Thyroid gland (tissue), 4 donors: ENCODE measurements around the gene COA7. TPM values are rescaled to one million over a fixed set of nuclear protein-coding genes. Genes with fewer than 3 reads are reported as not detected.

Source experiments
- DNase-seq, 2 donors: peaks; one replicate each; pipeline ENCODE4 v3.0.0-alpha.2; 2019
- H3K27ac ChIP-seq, 3 donors: fragments of 200-600 bp; sonication (generic); 1 replicate in 2 of 3; 2 replicates in 1 of 3; pipeline ENCODE4 v1.5.1; 2016 to 2019; ENCODE audit warnings: mild to moderate bottlenecking in 1 of 3, moderate library complexity in 1 of 3
- H3K27me3 ChIP-seq: fragments of 200-600 bp; sonication (generic); one replicate; pipeline ENCODE4 v1.5.1; 2019
- H3K36me3 ChIP-seq, 2 donors: fragments of 200-600 bp; sonication (generic); one replicate each; pipeline ENCODE4 v1.5.1; 2016 to 2019
- H3K4me1 ChIP-seq, 2 donors: fragments of 200-600 bp; sonication (generic); one replicate each; pipeline ENCODE4 v1.5.1; 2017 to 2019
- H3K4me3 ChIP-seq, 3 donors: fragments of 200-600 bp; sonication (generic); replicated peaks in 1 of 3; 1 replicate in 2 of 3; 2 replicates in 1 of 3; pipeline ENCODE4 v1.5.1; 2016; ENCODE audit warnings: mild to moderate bottlenecking in 1 of 3
- H3K9me3 ChIP-seq: fragments of 200-600 bp; sonication (generic); one replicate; pipeline ENCODE4 v1.5.1; 2017
- POLR2A ChIP-seq, 2 donors: fragments of 450-650 bp; IDR thresholded peaks; one replicate each; pipeline ENCODE4 v1.6.1; 2017; ENCODE audit warnings: antibody characterized with exemption in 2 of 2, mild to moderate bottlenecking in 2 of 2, moderate library complexity in 1 of 2
- WGBS, 2 donors: methylation state at CpG; one replicate each; pipeline ENCODE4 v1.1.5; 2017; 5-methylcytosine and 5-hydroxymethylcytosine counted together
- intact Hi-C: fragments of 100-400 bp; cut with DNase I; formaldehyde crosslinking; loops from one replicate; pipeline ENCODE4 v1.15.1; 2023
- small RNA-seq: library from RNA; depleted of rRNA; stranded (forward); fragments of <200 nt; gene quantifications from one replicate; pipeline ENCODE3, GENCODE V24; 2016
- total RNA-seq, 4 donors: library from RNA; depleted of rRNA; stranded (reverse); fragments of >200 nt; gene quantifications; one replicate each; pipeline ENCODE4 v1.2.3, GENCODE V29; 2016
- TF ChIP-seq, protein P1 (sequence below), 6 experiments: fragments of 200-600 bp in 3 of 6; fragments of 450-650 bp in 3 of 6; sonication (generic) in 3 of 6; IDR thresholded peaks; one replicate each; pipeline ENCODE4 v1.5.1; 2016 to 2019; ENCODE audit warnings: antibody characterized with exemption in 6 of 6, mild to moderate bottlenecking in 2 of 6, inconsistent platforms in 1 of 6, moderate library complexity in 1 of 6

Gene COA7
- total RNA-seq, 4 donors from 2014 or later: 10.6 to 14.7 (median 11.5) TPM

DNA sequence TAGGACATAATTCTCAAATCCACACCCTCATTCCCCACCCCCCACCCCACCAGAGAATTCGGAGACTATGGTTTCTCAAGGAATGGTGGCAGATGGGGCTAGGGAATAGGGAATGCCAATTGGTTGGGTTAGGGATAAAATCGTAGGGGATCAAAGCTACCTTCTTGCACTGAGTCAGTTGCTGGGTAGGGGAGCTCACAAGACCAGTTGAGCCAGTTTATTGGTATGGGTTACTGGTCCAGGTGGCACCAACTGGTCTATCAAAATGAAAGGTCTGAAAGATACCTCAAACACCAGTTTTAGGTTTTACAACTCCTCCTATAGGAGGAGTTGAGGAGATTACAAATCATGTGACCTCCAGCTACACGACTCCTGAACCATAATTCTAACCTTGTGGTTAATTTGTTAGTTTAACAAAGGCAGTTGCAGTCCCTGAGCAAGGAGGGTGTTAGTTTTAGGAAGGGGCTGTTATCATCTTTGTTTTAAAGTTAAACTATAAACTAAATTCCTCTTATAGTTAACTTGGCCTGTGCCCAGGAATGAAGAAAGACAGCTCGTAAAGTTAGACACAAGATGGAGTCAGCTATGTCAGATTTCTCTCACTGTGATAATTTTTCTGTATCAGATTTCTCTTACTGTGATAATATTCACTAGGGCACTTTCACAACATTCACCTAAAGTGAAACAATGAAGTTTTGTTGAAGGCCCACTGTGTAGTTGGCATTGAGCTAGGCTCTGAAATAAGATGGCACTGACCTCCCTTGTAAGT is 62.6 kb downstream of the COA7 start:
- intact Hi-C loops: no loop called here
- Histone ChIP-seq H3K4me1 (peaks cover 0 to 13% of the 10 kb centered on the region in 2 donors), H3K27me3 (no peaks in the 10 kb centered on the region), H3K9me3 (no peaks in the 10 kb centered on the region), H3K36me3 (no peaks in the 10 kb centered on the region), H3K27ac (no peak overlapping the region), H3K4me3 (no peak overlapping the region)
- WGBS, 2 donors: 85 to 90% methylated on average over 4 of the region's 4 CpGs
- TF ChIP-seq, protein P1, sequence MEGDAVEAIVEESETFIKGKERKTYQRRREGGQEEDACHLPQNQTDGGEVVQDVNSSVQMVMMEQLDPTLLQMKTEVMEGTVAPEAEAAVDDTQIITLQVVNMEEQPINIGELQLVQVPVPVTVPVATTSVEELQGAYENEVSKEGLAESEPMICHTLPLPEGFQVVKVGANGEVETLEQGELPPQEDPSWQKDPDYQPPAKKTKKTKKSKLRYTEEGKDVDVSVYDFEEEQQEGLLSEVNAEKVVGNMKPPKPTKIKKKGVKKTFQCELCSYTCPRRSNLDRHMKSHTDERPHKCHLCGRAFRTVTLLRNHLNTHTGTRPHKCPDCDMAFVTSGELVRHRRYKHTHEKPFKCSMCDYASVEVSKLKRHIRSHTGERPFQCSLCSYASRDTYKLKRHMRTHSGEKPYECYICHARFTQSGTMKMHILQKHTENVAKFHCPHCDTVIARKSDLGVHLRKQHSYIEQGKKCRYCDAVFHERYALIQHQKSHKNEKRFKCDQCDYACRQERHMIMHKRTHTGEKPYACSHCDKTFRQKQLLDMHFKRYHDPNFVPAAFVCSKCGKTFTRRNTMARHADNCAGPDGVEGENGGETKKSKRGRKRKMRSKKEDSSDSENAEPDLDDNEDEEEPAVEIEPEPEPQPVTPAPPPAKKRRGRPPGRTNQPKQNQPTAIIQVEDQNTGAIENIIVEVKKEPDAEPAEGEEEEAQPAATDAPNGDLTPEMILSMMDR (IDR thresholded peaks at IDR 0.05): no peak
- TF ChIP-seq POLR2A (IDR thresholded peaks at IDR 0.05): no peak
- DNase-seq: no peak

Small RNA genes within 50 kb of the gene (small RNA-seq; reads per million reads assigned to genes)
- gene RN7SL62P: not detected

Other genes starting within 250 kb of the COA7 start
- gene TUT4, start 145.3 kb downstream of the COA7 start, total RNA-seq: 100 to 1,000 TPM in 3 of 4 donors, 10 to 100 TPM in 1; 90.5 to 169 (median 120) TPM
- gene GPX7, start 96.0 kb downstream of the COA7 start, total RNA-seq: 10 to 100 TPM; 15.7 to 77.9 (median 32.1) TPM
- 1 to 10 TPM in 1 of 4 donors, under 1 TPM in 2, not detected in 1; 0.75 to 1.1 (median 0.94) TPM for gene SHISAL2A, start 65.2 kb downstream of the COA7 start, total RNA-seq
- gene ZYG11B, start 28.1 kb upstream of the COA7 start, total RNA-seq: 10 to 100 TPM; 64.8 to 88.2 (median 82.2) TPM
- 1 to 10 TPM; 4.0 to 9.3 (median 5.9) TPM for gene ZYG11A, start 144.4 kb upstream of the COA7 start, total RNA-seq
- 100 to 1,000 TPM; 153 to 217 (median 187) TPM for gene ECHDC2, start 223.4 kb upstream of the COA7 start, total RNA-seq
- 100 to 1,000 TPM; 114 to 181 (median 164) TPM for gene SCP2, start 228.9 kb upstream of the COA7 start, total RNA-seq